SKM-1 (cell line): ENCODE results near the gene TCF12.

Experiments
- DNase-seq: peaks from one replicate; lab custom pipeline; 2025; ENCODE audit not compliant: unreplicated experiment; lab: John Stamatoyannopoulos, UW

Gene TCF12

DNA sequence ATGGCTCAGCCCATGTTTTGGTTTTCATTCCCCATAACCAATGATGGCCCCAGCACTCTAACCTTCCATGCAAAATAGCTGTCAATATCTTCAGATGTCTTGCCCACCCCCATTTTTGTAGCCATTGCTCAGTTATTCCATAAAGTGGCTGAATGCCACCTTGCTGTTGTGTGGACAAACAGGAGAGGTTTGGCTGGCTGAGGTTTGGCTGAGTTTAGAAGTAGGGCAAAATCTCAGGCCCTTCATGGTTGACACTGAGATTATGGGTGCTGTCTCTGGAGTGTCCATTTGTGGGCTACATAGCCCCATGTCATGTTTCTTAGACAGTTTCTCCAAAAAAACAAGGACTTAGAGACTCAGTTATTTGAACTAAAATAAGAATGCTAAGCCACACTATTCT lies 96.9 kb downstream of the TCF12 start:
- no peak for DNase-seq

DNA sequence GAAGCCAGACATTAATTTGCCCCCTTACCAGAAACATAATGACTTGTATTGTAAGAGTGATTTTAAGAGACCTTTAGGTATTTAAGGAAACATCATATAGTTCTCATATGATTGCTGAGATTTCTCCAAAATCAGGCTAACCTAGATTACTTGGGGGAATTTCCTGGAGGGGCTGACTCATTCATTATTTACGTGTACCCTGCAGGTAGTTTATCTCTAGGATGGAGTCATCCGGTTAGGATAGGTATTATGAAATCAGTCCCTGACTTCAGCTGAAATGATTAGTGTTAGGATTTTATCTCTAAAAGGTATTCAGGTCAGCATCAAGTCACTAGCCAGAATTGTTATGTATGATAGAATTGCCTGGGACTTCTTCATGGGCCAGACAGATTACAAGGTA lies 97.5 kb downstream of the TCF12 start:
- DNase-seq, result no peak

GRCh38 chr15:57017024-57017423 lies 98.6 kb downstream of the TCF12 start:
- no peak for DNase-seq

DNA sequence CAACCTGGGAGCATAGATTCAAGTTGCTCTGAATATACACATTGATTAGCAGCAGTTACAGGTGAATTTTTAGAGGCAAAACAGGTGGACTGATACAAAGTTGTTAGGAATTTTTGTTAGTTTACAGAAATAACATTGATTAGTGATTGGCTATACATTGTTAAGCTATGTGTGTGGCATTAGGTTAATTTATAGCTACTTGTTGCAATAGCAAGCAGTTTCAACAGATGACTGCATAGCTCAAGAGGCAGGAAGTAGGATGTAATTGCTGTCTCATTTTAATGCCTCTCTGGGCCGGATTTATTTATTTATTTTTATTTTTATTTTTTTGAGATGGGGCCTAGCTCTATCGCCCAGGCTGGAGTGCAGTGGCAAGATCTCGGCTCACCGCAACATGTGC lies 99.7 kb downstream of the TCF12 start:
- no peak for DNase-seq

- DNase-seq, result no peak
Observed at GRCh38 chr15:57019496-57020160, 101.2 kb downstream of the TCF12 start.

DNA sequence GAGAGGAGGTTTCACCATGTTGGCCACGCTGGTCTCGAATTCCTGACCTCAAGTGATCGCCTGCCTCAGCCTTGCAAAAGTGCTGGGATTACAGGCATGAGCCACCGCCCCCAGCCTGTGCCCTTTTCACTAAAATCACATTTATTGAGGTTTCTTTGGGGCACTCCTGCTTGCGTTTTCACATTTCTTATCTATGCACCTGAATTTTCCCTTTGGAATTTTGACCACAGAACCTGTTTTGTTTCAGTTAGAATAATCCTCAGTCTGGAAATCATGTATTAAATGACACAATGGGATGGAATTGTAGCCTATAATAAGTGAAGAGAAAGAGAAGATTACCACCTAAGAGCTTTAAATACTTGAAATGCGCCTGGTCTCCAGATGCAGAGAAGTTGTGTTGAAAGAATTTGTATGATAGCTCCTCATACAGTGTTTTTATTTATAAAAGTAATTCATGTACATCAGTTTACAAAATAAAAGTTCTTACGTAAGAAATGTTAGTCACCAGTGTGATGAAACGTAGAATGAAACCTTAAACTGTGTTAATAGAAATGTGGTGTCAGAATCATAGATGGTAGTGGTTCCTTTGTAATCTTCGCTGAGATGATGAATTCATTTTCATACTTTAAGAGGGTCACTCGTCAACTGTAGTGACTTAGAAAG lies 107.0 kb downstream of the TCF12 start:
- DNase-seq, result no peak

DNA sequence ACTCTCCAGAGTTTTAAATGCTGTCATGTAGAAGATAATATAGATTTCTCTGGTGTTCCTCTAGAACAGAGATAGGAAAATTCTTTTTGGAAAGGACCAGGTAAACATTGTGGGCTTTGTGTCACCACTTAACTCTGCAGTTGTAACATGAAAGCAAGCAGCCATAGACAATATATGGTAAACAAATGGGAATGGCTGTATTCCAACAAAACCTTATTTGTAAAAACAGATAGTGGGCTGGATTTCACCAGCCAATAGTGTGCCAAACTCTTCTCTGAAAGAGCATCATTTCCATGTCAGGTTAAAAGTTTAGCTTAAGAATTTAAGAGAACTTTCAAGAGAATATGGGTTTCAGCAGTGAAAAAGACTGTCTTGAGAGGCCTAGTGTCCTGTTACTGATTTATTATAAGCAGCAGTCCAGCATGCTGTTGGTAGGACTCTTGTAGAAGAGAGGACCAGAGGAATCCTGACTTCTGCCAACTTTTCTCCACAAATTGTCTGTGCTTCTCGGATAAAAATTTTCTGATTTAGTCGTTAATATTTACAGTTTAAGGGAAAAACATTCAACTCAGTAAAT lies 107.7 kb downstream of the TCF12 start:
- DNase-seq, result no peak

GRCh38 chr15:57027596-57027995 lies 109.2 kb downstream of the TCF12 start:
- no peak for DNase-seq

DNA sequence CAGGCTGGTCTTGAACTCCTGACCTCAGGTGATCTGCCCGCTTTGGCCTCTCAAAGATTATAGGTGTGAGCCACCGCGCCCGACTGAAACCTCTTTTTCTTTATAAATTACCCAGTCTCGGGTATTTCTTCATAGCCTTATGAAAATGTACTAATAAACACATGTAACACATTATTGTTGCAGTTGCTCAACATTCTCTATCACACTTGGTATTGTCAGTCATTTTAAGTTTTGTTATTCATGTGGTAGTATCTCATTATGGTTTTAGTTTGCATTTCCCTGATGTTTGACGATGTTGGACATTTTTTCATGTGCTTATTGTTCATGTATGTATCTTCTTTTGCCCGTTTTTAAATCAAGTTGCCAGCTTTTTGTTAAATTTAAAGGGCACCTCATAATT lies 109.7 kb downstream of the TCF12 start:
- no peak for DNase-seq

- DNase-seq, result no peak
Observed at GRCh38 chr15:57030011-57030410, 111.6 kb downstream of the TCF12 start.

DNA sequence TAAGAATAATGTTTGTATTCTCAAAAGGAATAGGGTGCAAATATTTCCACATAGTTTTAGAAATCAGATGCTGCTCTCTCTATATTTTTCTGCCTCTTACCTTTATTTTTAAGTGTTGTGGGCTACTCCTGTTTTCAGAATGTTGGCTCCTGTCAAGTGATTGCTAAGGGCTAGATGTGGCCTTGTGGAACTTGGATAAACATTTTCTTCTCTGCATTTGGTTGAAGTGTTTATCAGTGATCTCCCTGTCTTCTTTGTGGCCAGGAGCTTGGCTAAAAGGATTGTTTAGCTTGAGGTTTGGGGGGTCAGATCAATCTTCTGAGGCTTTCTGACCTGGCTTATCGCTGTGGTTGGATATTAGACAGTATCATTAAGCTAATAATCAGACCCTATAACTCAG lies 112.6 kb downstream of the TCF12 start:
- DNase-seq, result no peak

GRCh38 chr15:57031605-57032004 lies 113.2 kb downstream of the TCF12 start:
- DNase-seq, result no peak

GRCh38 chr15:57032338-57032737 lies 113.9 kb downstream of the TCF12 start:
- DNase-seq, result no peak

DNA sequence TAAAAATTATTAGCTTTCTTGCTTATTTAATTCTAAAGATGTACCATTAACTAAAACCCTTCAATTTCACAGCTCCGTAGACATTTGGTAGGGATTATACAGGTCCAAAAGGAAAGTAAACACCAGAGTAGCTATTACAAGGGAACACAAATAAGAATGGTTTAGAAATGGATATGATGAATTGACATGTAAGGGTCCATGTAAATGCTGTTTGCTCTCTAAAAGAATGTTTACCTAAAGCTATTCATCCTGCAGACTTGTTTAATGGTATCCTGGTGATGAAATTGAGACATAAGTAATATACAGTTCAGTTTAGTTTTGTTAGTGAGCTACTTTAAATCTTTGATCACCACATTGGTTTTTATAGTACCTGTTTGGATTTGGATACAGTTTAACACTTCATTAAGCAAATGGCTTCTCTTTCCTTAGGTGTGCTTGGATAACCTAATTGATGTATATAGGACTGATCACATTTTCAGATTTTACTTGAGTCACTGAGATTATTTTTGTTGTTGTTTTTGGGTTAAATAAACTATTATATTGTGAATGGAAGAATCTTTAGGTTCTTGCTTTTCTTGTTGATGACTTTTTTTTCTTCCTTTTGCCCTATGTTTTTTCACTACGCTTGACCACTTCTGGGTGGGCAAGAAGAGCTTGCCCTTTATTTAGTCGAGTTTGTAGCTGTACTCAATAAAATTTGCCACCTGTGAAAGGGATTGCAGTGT lies 115.4 kb downstream of the TCF12 start:
- no peak for DNase-seq

DNA sequence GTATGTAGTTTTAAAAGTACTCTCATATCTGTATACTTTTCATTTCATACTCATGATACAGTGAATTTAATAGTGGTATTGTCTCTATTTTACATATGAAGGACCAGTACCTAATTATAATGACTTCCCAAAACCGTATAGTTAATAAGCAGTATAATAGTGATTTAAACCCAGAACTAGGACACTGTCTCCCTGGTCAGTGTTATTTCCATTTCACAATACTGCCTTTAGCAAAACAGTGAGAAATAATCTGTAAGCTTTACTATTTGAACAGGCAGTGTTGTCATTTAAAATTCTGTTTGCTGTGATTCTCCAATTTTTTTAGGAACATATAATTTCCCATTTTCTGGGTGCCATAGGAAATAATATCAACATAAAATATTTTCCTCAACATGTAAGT lies 116.2 kb downstream of the TCF12 start:
- no peak for DNase-seq

- no peak for DNase-seq
Observed at GRCh38 chr15:57035664-57036063, 117.2 kb downstream of the TCF12 start.

- DNase-seq, result no peak
Observed at GRCh38 chr15:57036352-57036751, 117.9 kb downstream of the TCF12 start.

DNA sequence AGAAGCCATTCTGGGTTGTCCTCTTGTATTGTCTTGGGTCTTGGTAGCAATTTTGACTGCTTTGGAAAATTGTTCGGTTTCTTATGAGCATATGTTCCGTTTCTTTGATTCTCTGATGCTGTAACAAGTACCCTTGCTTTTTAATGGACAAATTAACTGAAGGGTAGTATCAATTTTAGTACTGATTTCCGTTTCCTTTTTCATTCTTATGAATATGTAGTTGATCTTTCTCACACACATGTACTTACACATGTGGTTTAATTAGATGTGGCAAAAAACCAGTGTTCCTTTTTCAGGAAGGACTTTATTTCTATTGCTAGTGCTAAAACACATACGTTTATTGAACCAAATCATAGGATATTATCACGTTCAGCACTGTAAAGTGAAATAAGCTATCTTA lies 119.1 kb downstream of the TCF12 start:
- no peak for DNase-seq

- no peak for DNase-seq
Observed at GRCh38 chr15:57038040-57038439, 119.6 kb downstream of the TCF12 start.

- no peak for DNase-seq
Observed at GRCh38 chr15:57038496-57038895, 120.1 kb downstream of the TCF12 start.

DNA sequence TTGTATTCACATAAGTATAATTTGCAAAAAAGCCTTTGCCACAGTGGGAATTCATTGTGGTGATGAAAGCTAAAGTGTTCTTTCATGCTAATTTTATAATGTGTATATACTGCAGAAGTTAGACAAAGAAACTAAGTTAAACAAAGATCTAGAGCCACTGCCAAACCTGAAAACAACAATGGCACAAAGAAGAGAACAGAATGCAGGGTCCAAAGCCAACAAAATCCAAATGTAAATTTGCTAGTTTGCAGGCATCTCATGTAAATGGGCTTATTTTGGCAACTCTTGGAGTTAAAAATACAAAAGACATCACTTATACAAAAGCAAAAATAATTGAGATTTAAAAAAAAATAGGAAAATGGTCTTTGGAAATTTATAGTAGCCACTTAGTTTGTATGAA lies 123.0 kb downstream of the TCF12 start:
- no peak for DNase-seq

GRCh38 chr15:57044072-57044702 lies 125.7 kb downstream of the TCF12 start:
- DNase-seq, result no peak
